ENCODE results near the gene DHX15. TPM values are rescaled to one million over a fixed set of nuclear protein-coding genes. Genes with fewer than 3 reads are reported as not detected.

DHX15 gene
- total RNA-seq, 2 donors from 2014 or later = 135 to 149 TPM

DNA sequence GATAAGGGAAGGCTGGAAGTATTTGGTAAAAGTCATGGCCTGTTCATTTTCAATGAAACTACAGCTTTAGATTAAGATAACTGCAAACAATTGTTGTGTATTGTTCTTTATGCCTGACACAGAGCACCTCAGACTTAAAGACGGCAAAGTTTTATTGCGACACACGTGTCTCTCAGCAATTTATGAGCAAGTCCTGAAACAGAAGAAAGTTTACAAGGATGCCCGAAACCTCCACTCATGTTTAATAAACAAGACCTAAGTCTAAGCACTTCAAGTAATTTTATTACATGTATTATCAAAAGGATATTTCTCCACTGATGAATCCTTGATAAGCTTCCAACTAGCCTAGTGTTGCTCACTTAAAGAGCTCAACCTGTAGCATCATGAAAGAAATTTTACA is 51.0 kb downstream of the DHX15 start:
- no peak for DNase-seq
- no peak overlapping the region for H3K27ac ChIP-seq
- H3K36me3 ChIP-seq = peaks cover 4% of the 10 kb centered on the region
- H3K27me3 ChIP-seq = no peaks in the 10 kb centered on the region
- H3K4me1 ChIP-seq = no peaks in the 10 kb centered on the region
- H3K9me3 ChIP-seq = no peaks in the 10 kb centered on the region
- H3K4me3 ChIP-seq = no peak overlapping the region
- no peak overlapping the region for H3K9ac ChIP-seq (ENCODE audit: low read depth in 2 of 2, low read length in 2 of 2)
- TF ChIP-seq, protein P1, sequence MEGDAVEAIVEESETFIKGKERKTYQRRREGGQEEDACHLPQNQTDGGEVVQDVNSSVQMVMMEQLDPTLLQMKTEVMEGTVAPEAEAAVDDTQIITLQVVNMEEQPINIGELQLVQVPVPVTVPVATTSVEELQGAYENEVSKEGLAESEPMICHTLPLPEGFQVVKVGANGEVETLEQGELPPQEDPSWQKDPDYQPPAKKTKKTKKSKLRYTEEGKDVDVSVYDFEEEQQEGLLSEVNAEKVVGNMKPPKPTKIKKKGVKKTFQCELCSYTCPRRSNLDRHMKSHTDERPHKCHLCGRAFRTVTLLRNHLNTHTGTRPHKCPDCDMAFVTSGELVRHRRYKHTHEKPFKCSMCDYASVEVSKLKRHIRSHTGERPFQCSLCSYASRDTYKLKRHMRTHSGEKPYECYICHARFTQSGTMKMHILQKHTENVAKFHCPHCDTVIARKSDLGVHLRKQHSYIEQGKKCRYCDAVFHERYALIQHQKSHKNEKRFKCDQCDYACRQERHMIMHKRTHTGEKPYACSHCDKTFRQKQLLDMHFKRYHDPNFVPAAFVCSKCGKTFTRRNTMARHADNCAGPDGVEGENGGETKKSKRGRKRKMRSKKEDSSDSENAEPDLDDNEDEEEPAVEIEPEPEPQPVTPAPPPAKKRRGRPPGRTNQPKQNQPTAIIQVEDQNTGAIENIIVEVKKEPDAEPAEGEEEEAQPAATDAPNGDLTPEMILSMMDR (IDR thresholded peaks at IDR 0.05) = no peak
- intact Hi-C loops (cut with DNase I) = no loop called here

DNA sequence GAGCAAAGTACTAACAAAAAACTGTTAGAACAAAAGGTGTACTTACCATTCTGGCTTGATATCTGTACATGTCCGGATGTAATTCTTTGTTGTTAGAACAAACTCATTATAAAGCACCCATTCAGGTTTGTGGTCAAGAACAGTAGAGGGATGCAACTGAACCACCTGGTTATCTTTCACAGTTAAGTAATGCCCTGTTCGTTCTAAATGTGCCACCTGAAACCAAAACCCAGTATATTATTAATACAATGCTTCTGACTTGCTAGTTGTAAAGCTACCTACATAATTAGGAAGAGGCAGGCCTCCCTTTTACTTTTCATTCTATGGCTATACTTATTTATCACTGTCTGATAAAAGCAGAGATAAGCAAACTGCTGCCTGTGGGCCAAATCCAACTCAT is 54.8 kb downstream of the DHX15 start:
- Histone ChIP-seq H3K27me3 (no peaks in the 10 kb centered on the region), H3K9me3 (no peaks in the 10 kb centered on the region), H3K27ac (no peak overlapping the region), H3K4me1 (peaks cover 4% of the 10 kb centered on the region), H3K4me3 (no peak overlapping the region), H3K36me3 (no peaks in the 10 kb centered on the region), H3K9ac (ENCODE audit: low read depth in 2 of 2, low read length in 2 of 2) (no peak overlapping the region)
- TF ChIP-seq, protein P1 (IDR thresholded peaks at IDR 0.05) = no peak
- DNase-seq = no peak
- intact Hi-C loops (cut with DNase I) = no loop called here

DNA sequence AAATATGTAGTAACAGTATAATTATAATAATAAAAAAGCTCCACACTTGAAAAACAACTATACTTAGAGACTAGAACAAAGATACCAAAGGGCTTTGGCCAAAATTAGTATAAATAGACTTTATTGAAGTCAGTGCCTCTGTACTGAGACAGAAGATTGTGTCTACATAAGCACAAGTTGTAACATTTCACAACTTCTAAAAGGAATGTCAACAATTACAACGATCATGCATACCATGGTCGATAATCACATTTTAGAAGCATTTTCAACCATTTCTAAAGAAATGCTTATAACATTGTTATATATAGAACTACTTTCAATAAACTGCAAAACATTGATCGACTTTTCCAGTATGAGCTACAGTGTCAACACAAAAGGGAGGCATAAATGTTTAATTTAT is 57.0 kb downstream of the DHX15 start:
- TF ChIP-seq, protein P1 (IDR thresholded peaks at IDR 0.05) = no peak
- Histone ChIP-seq H3K9me3 (no peaks in the 10 kb centered on the region), H3K36me3 (peaks cover 5% of the 10 kb centered on the region), H3K4me1 (peaks cover 4% of the 10 kb centered on the region), H3K27me3 (no peaks in the 10 kb centered on the region), H3K9ac (ENCODE audit: low read depth in 2 of 2, low read length in 2 of 2) (no peak overlapping the region), H3K27ac (no peak overlapping the region), H3K4me3 (no peak overlapping the region)
- DNase-seq = no peak
- intact Hi-C loops (cut with DNase I) = no loop called here

DNA sequence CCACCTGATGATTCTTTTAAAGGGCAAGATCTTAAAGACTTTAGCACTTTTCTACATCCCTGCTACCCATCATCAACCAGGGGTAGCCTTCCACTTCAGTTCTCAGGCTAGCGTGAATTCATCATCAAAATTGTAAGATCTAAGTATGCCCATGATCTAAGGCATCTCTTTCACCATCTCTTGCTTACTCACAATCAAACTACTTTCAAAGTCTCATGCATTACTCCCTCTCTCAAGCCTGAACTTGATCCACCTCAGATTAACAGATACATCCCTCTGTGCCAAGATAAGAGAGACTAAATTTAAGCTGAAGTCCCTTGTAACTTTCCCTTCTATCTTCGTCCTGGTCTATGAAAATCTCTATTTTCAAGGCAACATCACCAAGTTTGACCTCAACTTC is 62.8 kb downstream of the DHX15 start:
- Histone ChIP-seq H3K36me3 (peaks cover 5% of the 10 kb centered on the region), H3K27ac (no peak overlapping the region), H3K9me3 (no peaks in the 10 kb centered on the region), H3K4me3 (no peak overlapping the region), H3K27me3 (no peaks in the 10 kb centered on the region), H3K4me1 (peaks cover under 1% of the 10 kb centered on the region), H3K9ac (ENCODE audit: low read depth in 2 of 2, low read length in 2 of 2) (no peak overlapping the region)
- TF ChIP-seq, protein P1 (IDR thresholded peaks at IDR 0.05) = no peak
- no peak for DNase-seq
- intact Hi-C loops (cut with DNase I) = no loop called here

DNA sequence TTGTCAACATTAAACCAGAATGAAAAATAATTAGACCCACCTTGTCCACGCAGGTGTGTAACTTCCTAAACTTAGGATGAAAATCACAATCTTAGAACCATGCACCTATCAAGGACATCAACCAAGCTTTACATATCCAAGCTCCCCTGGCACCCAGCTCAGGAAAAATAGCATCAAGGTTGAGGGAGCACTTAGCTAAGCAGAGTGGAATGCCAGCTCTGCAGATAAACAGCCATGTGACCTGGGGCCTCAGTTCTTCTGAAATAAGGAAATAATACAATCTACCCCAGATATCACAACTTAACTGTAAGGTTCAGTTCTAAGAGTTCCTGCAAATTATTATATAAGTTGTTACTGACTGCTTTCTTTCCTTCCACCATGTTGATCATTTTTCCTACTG is 64.7 kb downstream of the DHX15 start:
- no peaks in the 10 kb centered on the region for H3K9me3 ChIP-seq
- intact Hi-C loops (cut with DNase I) = loop anchor here (10.0 kb wide), 1 partner anchor 165 kb away; no protein-coding TSS in a partner anchor
- H3K27ac ChIP-seq = no peak overlapping the region
- H3K4me1 ChIP-seq = no peaks in the 10 kb centered on the region
- TF ChIP-seq, protein P1 (IDR thresholded peaks at IDR 0.05) = no peak
- no peak for DNase-seq
- peaks cover 5% of the 10 kb centered on the region for H3K36me3 ChIP-seq
- H3K4me3 ChIP-seq = no peak overlapping the region
- no peak overlapping the region for H3K9ac ChIP-seq (ENCODE audit: low read depth in 2 of 2, low read length in 2 of 2)
- H3K27me3 ChIP-seq = no peaks in the 10 kb centered on the region

Measured in colonic mucosa (tissue), 4 donors.